OCI-LY1 (cell line): Measurements from ENCODE around the gene TMEM37.

ENCODE experiments used
- H2AFZ ChIP-seq: fragments of 200-600 bp; sonication (generic), shearing (Covaris generic); 2 replicates; pipeline ENCODE4 v1.6.0; 2014; ENCODE audit warnings: antibody characterized with exemption, mild to moderate bottlenecking, low read length
- H3F3A ChIP-seq: fragments of 200-600 bp; sonication (generic), shearing (Covaris generic); 2 replicates; pipeline ENCODE4 v1.6.0; 2014; ENCODE audit warnings: mild to moderate bottlenecking, antibody characterized with exemption, low read length, moderate library complexity; ENCODE audit not compliant: insufficient read depth
- H3K27ac ChIP-seq: fragments of 200-600 bp; sonication (generic); 2 replicates; pipeline ENCODE4 v1.5.1; 2014; ENCODE audit warnings: low read length, mixed run types, mild to moderate bottlenecking, low read depth; ENCODE audit not compliant: poor library complexity, severe bottlenecking
- H3K27me3 ChIP-seq: fragments of 200-600 bp; sonication (generic); 2 replicates; pipeline ENCODE4 v1.6.0; 2014; ENCODE audit warnings: antibody characterized with exemption, mild to moderate bottlenecking, low read length, moderate library complexity; ENCODE audit not compliant: insufficient read depth
- H3K36me3 ChIP-seq: fragments of 200-600 bp; sonication (generic); 2 replicates; pipeline ENCODE4 v1.6.1; 2014; ENCODE audit warnings: mild to moderate bottlenecking, antibody characterized with exemption, low read length, moderate library complexity, mixed read lengths; ENCODE audit not compliant: insufficient read depth
- H3K4me1 ChIP-seq: fragments of 200-600 bp; sonication (generic); 2 replicates; pipeline ENCODE4 v1.5.1; 2014; ENCODE audit warnings: mild to moderate bottlenecking, low read length, moderate library complexity; ENCODE audit not compliant: insufficient read depth, severe bottlenecking
- H3K4me2 ChIP-seq: fragments of 200-600 bp; sonication (generic), shearing (Covaris generic); 2 replicates; pipeline ENCODE4 v1.6.1; 2014; ENCODE audit warnings: low read length
- H3K4me3 ChIP-seq: fragments of 200-600 bp; sonication (generic); 2 replicates; pipeline ENCODE4 v1.5.1; 2014; ENCODE audit warnings: low read length, low read depth, mild to moderate bottlenecking, mixed read lengths; ENCODE audit not compliant: poor library complexity, severe bottlenecking
- H3K79me2 ChIP-seq: fragments of 200-600 bp; shearing (Covaris generic); 2 replicates; pipeline ENCODE4 v1.6.1; 2016; ENCODE audit warnings: mixed run types, low read length, mixed read lengths; ENCODE audit not compliant: insufficient read depth
- H3K9ac ChIP-seq: fragments of 200-600 bp; sonication (generic), shearing (Covaris generic); 2 replicates; pipeline ENCODE4 v1.6.1; 2014; ENCODE audit warnings: mild to moderate bottlenecking, low read length, mixed read lengths
- H3K9me2 ChIP-seq: fragments of 200-600 bp; sonication (generic), shearing (Covaris generic); 2 replicates; pipeline ENCODE4 v1.6.1; 2014; ENCODE audit warnings: low read depth, mild to moderate bottlenecking, low read length, mixed read lengths
- H3K9me3 ChIP-seq: fragments of 200-600 bp; shearing (Covaris generic); 2 replicates; pipeline ENCODE4 v1.6.1; 2014; ENCODE audit warnings: low read length, mixed read lengths
- H4K20me1 ChIP-seq: fragments of 200-600 bp; sonication (generic), shearing (Covaris generic); 2 replicates; pipeline ENCODE4 v1.6.0; 2016; ENCODE audit warnings: mild to moderate bottlenecking, low read length; ENCODE audit not compliant: insufficient read depth
- EZH2 ChIP-seq: fragments of 200-600 bp; sonication (generic), shearing (Covaris generic); IDR thresholded peaks from 2 replicates; pipeline ENCODE4 v1.8.0; 2017; ENCODE audit warnings: borderline replicate concordance, mixed run types, mild to moderate bottlenecking, antibody characterized with exemption, low read length, moderate library complexity, mixed read lengths
- TF ChIP-seq, protein P1 (sequence below): fragments of 200-600 bp; sonication (generic), shearing (Covaris generic); IDR thresholded peaks from 2 replicates; pipeline ENCODE4 v1.5.1; 2017; ENCODE audit warnings: mild to moderate bottlenecking, antibody characterized with exemption, low read length, moderate library complexity, mixed read lengths

The TMEM37 gene

DNA sequence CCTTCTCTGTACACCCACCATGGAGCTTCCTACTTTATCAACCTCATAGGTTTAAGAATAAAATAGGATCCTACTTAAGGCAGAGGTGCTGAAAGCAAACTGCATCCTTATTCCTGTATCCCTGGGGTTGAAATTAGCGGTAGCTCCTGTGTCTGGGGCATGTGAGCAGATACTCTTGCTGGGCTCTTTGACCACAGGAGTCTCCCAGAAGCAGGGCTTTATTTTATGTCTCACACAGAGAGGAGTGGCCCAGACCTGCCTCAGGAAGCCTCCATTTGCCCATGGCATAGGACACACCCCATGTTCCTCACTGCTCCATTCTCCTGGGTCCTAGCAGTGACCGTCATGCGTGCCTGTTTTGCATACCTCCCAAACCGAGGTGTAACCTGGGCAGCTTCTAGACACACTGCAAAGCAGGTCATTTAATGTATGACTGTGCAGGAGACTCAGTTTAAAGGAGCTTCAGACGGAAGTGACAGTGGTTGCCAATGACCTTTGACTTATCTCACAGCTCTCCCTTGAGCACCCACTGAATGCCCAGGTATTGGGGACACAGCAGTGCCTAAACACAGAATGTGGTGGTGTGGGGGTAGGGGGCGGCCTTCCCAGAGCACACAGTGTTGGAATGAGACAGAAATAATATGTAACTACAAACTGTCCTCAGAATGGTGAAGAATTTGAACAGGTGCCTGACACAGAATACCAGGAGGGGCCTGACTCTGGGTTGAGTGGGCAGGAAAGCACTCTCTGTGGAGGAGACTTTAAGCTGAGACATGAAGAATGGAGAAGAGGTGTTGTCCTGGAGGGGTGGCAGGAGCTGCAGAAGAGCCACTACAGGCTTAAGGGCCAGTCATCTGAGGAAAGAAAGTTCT is 3.7 kb downstream of the TMEM37 start:
- Histone ChIP-seq H3K4me2 (no peak overlapping the region), H3K27me3 (peaks cover 13% of the 10 kb centered on the region), H3K4me1 (peaks cover 10% of the 10 kb centered on the region), H3K9me3 (no peaks in the 10 kb centered on the region), H4K20me1 (no peaks in the 10 kb centered on the region), H3K4me3 (no peak overlapping the region), H3K9ac (no peak overlapping the region), H3F3A (no peaks in the 10 kb centered on the region), H3K79me2 (no peaks in the 10 kb centered on the region), H3K36me3 (no peaks in the 10 kb centered on the region), H3K9me2 (no peaks in the 10 kb centered on the region), H3K27ac (no peak overlapping the region), H2AFZ (no peak overlapping the region)
- TF ChIP-seq, protein P1, sequence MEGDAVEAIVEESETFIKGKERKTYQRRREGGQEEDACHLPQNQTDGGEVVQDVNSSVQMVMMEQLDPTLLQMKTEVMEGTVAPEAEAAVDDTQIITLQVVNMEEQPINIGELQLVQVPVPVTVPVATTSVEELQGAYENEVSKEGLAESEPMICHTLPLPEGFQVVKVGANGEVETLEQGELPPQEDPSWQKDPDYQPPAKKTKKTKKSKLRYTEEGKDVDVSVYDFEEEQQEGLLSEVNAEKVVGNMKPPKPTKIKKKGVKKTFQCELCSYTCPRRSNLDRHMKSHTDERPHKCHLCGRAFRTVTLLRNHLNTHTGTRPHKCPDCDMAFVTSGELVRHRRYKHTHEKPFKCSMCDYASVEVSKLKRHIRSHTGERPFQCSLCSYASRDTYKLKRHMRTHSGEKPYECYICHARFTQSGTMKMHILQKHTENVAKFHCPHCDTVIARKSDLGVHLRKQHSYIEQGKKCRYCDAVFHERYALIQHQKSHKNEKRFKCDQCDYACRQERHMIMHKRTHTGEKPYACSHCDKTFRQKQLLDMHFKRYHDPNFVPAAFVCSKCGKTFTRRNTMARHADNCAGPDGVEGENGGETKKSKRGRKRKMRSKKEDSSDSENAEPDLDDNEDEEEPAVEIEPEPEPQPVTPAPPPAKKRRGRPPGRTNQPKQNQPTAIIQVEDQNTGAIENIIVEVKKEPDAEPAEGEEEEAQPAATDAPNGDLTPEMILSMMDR, result no peak

DNA sequence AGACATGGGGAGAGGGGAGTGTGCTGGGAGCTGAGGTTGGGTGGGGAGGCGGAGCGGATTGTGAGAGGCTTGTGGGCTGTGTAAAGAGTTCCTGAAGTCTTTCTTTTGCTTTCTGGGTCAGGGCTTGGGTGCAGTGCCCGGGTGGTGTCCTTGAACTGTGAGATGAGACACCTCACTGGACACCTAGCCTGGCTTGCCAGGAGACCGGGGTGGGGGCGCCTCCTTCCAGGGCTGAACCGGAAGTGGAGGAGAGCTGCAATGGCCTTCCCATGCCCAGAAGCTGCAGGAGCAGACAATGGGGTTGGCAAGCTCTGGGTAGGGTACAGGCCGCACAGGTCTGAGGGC is 4.3 kb downstream of the TMEM37 start:
- Histone ChIP-seq H3K27ac (no peak overlapping the region), H3K9ac (no peak overlapping the region), H3K4me3 (no peak overlapping the region), H3K4me1 (peaks cover 10% of the 10 kb centered on the region), H4K20me1 (no peaks in the 10 kb centered on the region), H3K79me2 (no peaks in the 10 kb centered on the region), H3K27me3 (peaks cover 8% of the 10 kb centered on the region), H3K4me2 (no peak overlapping the region), H2AFZ (no peak overlapping the region), H3K9me2 (no peaks in the 10 kb centered on the region), H3K36me3 (no peaks in the 10 kb centered on the region), H3F3A (no peaks in the 10 kb centered on the region), H3K9me3 (no peaks in the 10 kb centered on the region)
- TF ChIP-seq, protein P1, result no peak
- no peak for TF ChIP-seq EZH2

DNA sequence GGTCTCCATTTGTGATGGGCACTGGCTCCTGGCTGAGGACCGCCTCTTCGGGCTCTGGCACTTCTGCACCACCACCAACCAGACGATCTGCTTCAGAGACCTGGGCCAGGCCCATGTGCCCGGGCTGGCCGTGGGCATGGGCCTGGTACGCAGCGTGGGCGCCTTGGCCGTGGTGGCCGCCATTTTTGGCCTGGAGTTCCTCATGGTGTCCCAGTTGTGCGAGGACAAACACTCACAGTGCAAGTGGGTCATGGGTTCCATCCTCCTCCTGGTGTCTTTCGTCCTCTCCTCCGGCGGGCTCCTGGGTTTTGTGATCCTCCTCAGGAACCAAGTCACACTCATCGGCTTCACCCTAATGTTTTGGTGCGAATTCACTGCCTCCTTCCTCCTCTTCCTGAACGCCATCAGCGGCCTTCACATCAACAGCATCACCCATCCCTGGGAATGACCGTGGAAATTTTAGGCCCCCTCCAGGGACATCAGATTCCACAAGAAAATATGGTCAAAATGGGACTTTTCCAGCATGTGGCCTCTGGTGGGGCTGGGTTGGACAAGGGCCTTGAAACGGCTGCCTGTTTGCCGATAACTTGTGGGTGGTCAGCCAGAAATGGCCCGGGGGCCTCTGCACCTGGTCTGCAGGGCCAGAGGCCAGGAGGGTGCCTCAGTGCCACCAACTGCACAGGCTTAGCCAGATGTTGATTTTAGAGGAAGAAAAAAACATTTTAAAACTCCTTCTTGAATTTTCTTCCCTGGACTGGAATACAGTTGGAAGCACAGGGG is 5.5 kb downstream of the TMEM37 start:
- H3K36me3 ChIP-seq, result no peaks in the 10 kb centered on the region
- no peak overlapping the region for H2AFZ ChIP-seq
- no peaks in the 10 kb centered on the region for H3K9me3 ChIP-seq
- peaks cover 2% of the 10 kb centered on the region for H3K4me1 ChIP-seq
- TF ChIP-seq EZH2, result no peak
- TF ChIP-seq, protein P1, result no peak
- H3F3A ChIP-seq, result no peaks in the 10 kb centered on the region
- no peak overlapping the region for H3K4me2 ChIP-seq
- H4K20me1 ChIP-seq, result no peaks in the 10 kb centered on the region
- H3K27me3 ChIP-seq, result peaks cover 7% of the 10 kb centered on the region
- no peaks in the 10 kb centered on the region for H3K9me2 ChIP-seq
- H3K9ac ChIP-seq, result no peak overlapping the region
- no peaks in the 10 kb centered on the region for H3K79me2 ChIP-seq
- H3K27ac ChIP-seq, result no peak overlapping the region
- H3K4me3 ChIP-seq, result no peak overlapping the region
